ENCODE results near the gene SSR3. TPM values are rescaled to one million over a fixed set of nuclear protein-coding genes. Genes with fewer than 3 reads are reported as not detected.

SSR3 gene
- total RNA-seq, 4 donors from 2014 or later: 99.6 to 308 (median 165) TPM

DNA sequence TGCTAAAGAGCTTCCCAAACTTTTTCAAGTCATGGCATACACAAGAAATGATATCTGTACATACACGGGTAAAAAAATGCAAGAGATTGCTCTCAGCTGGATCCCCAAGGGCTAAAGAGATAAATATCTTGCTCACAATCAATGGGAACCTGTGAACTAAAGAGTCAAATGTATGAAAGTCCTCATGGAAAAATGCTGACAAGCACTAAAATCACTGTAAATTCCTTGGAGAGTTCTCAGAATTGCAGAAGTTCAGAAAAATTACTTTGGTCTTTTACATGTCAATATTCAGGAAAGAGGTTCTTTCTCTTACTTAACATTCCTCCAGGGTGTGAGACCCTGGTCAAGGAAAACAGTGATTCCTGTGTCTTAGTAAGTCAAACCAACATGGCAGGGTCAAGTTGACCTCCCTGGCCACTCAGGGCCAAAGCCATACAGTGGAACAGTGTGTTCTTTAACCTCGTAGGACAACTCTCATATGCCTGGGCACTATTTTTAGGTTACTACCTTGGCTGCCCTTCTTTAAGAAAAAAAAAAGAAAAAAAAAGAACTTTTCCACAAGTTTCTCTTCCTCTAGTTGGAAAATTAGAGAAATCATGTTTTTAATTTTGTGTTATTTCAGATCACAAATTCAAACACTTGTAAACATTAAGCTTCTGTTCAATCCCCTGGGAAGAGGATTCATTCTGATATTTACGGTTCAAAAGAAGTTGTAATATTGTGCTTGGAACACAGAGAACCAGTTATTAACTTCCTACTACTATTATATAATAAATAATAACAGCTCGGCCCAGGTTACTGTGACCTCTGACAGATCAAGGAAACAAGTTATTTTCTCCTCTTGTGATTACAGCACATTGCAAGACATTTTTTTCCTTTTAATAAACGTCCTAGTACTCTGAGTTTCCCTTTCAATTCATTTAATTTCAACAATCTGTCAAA lies 12.5 kb downstream of the SSR3 start:
- Histone ChIP-seq H3K9me3 (no peaks in the 10 kb centered on the region), H3K27ac (peak overlapping the region; percentile 50 to 92 (median 76))

DNA sequence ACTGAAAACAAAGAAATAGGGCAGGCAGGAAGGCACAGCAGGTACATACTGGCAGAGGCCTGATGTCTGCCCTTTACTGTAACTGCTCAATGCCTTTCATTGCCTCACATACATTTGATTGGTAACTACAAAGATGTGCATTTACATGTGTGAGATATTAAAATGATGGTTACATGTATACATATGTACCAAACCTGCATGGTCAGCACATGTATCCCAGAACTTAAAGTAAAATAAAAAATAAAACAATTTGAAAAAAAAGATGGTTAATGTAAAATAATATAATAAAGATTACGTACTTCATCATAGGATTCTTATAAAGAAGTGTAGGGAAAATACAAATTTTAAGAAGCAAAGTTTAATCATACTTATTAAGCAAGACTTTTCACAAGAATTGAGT lies 15.1 kb downstream of the SSR3 start:
- H3K36me3 ChIP-seq: peaks cover 0 to 43% of the 10 kb centered on the region in 2 donors
- peak overlapping the region; percentile 43 to 92 (median 77) for H3K27ac ChIP-seq
- no peaks in the 10 kb centered on the region for H3K27me3 ChIP-seq
- H3K4me3 ChIP-seq: no peak overlapping the region
- no peak for TF ChIP-seq POLR2AphosphoS5 (IDR thresholded peaks at IDR 0.05)
- WGBS, 2 donors (ENCODE audit: low coverage in 1 of 2): 100% methylated on average over 1 of the region's 1 CpG
- H3K4me1 ChIP-seq: peaks cover 34 to 89% (median 57%) of the 10 kb centered on the region in 3 donors
- no peaks in the 10 kb centered on the region for H3K9me3 ChIP-seq
- ATAC-seq: no peak

More for the DNA sequence above, 12.5 kb downstream of the SSR3 start:
- Histone ChIP-seq H3K36me3 (peaks cover 0 to 63% of the 10 kb centered on the region in 2 donors), H3K27me3 (no peaks in the 10 kb centered on the region), H3K4me3 (no peak overlapping the region), H3K4me1 (peaks cover 32 to 95% (median 47%) of the 10 kb centered on the region in 3 donors)
- ATAC-seq: peak; percentile 49
- 19 to 35% methylated on average over 5 of the region's 5 CpGs for WGBS, 2 donors (ENCODE audit: low coverage in 1 of 2)
- TF ChIP-seq CTCF (IDR thresholded peaks at IDR 0.05) (no peak), POLR2AphosphoS5 (IDR thresholded peaks at IDR 0.05) (peak; percentile 41)

- peaks cover 37 to 89% (median 51%) of the 10 kb centered on the region in 3 donors for H3K4me1 ChIP-seq
- H3K9me3 ChIP-seq: no peaks in the 10 kb centered on the region
- WGBS, 2 donors (ENCODE audit: low coverage in 1 of 2): 24 to 34% methylated on average over 2 of the region's 2 CpGs
- peaks cover 0 to 38% of the 10 kb centered on the region in 2 donors for H3K36me3 ChIP-seq
- H3K4me3 ChIP-seq: no peak overlapping the region
- no peak for TF ChIP-seq POLR2A (IDR thresholded peaks at IDR 0.05)
- TF ChIP-seq EP300 (IDR thresholded peaks at IDR 0.05): no peak
- no peak for TF ChIP-seq POLR2AphosphoS5 (IDR thresholded peaks at IDR 0.05)
- no peak for TF ChIP-seq CTCF (IDR thresholded peaks at IDR 0.05)
- no peak for ATAC-seq
- H3K27me3 ChIP-seq: no peaks in the 10 kb centered on the region
- peak overlapping the region; percentile 43 to 92 (median 77) for H3K27ac ChIP-seq
These were observed 15.9 kb downstream of the SSR3 start for GRCh38 chr3:156539051-156539450.

DNA sequence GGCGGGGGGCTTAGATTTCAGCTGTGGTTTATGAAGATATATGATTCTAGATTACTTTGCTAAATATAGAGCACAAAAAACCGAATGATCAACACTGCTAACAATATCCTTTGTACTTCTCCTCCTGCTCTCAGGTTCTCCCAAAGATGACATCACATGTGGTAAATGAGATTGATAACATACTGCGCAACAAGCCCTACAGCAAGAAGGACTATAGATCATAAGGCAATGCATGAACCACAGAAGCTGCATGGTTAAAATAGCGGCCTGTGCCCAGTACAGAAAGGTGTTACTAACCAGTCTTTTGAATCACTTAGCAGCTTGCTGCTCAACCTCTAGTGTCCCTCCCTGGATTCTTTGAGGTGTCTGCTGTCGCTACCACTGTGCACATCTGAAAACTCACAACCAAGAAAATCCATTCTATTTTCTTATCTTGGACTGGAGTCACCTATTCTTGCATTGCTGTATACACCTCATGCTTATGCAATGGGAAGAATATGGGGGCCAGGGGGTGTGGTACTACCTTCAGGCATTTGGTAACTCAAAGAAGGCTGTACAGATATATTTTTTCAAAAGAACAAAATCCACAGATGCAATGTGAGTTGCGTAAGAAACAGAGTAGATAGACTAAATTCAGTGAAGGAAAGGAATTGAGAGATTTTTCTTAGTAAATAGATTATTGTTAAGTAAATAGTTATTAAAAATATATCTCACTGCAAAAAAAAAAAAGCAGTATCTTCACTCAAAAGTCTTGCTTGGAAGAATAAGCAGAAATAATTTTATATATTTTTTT lies 18.2 kb downstream of the SSR3 start:
- no peaks in the 10 kb centered on the region for H3K9me3 ChIP-seq
- TF ChIP-seq POLR2AphosphoS5 (IDR thresholded peaks at IDR 0.05) (no peak), EP300 (IDR thresholded peaks at IDR 0.05) (no peak), CTCF (IDR thresholded peaks at IDR 0.05) (no peak), POLR2A (IDR thresholded peaks at IDR 0.05) (no peak)
- no peak overlapping the region for H3K4me3 ChIP-seq
- 82 to 92% methylated on average over 4 to 5 of the region's 6 CpGs for WGBS, 2 donors (ENCODE audit: low coverage in 1 of 2)
- no peak for ATAC-seq
- peaks cover 0 to 18% of the 10 kb centered on the region in 2 donors for H3K36me3 ChIP-seq
- H3K27ac ChIP-seq: peak overlapping the region; percentile 84 to 94 (median 90)
- H3K27me3 ChIP-seq: no peaks in the 10 kb centered on the region
- H3K4me1 ChIP-seq: peaks cover 26 to 88% (median 29%) of the 10 kb centered on the region in 3 donors

- TF ChIP-seq POLR2AphosphoS5 (IDR thresholded peaks at IDR 0.05) (no peak), EP300 (IDR thresholded peaks at IDR 0.05) (no peak)
These were observed 19.1 kb downstream of the SSR3 start for GRCh38 chr3:156535798-156536197.

More at GRCh38 chr3:156535798-156536197, 19.1 kb downstream of the SSR3 start:
- WGBS, 2 donors (ENCODE audit: low coverage in 1 of 2): 81 to 88% methylated on average over 2 of the region's 2 CpGs
- ATAC-seq: no peak
- Histone ChIP-seq H3K4me3 (no peak overlapping the region), H3K36me3 (peaks cover 0 to 19% of the 10 kb centered on the region in 2 donors), H3K27ac (peak overlapping the region; percentile 84 to 94 (median 90)), H3K27me3 (no peaks in the 10 kb centered on the region), H3K4me1 (peaks cover 24 to 79% (median 26%) of the 10 kb centered on the region in 3 donors), H3K9me3 (no peaks in the 10 kb centered on the region)

Measured in gastroesophageal sphincter (tissue), 4 donors.